ENCODE measurements around the gene TIMP1.

GRCh38 chrX:47571215-47571614 is 11.0 kb upstream of the TIMP1 start:
- TF ChIP-seq, protein P1, sequence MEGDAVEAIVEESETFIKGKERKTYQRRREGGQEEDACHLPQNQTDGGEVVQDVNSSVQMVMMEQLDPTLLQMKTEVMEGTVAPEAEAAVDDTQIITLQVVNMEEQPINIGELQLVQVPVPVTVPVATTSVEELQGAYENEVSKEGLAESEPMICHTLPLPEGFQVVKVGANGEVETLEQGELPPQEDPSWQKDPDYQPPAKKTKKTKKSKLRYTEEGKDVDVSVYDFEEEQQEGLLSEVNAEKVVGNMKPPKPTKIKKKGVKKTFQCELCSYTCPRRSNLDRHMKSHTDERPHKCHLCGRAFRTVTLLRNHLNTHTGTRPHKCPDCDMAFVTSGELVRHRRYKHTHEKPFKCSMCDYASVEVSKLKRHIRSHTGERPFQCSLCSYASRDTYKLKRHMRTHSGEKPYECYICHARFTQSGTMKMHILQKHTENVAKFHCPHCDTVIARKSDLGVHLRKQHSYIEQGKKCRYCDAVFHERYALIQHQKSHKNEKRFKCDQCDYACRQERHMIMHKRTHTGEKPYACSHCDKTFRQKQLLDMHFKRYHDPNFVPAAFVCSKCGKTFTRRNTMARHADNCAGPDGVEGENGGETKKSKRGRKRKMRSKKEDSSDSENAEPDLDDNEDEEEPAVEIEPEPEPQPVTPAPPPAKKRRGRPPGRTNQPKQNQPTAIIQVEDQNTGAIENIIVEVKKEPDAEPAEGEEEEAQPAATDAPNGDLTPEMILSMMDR (conservative IDR thresholded peaks at IDR 0.05; ENCODE audit: low read length) = no peak
- no peak for TF ChIP-seq EZH2phosphoT487 (IDR thresholded peaks at IDR 0.05; ENCODE audit: borderline replicate concordance, low read depth, low read length)
